GM12878 (cell line): Measurements from ENCODE around the gene CLN6. TPM values are rescaled to one million over a fixed set of nuclear protein-coding genes. Genes with fewer than 3 reads are reported as not detected.
A peak's percentile ranks its signal among the peaks of the same experiment; 100 is the strongest.

ENCODE experiments used
- ATAC-seq: fragments of 200-7000 bp; cut with Tn5 transposase; 3 replicates; pipeline ENCODE4 v1.9.1; 2020; ENCODE audit warnings: mild to moderate bottlenecking, moderate library complexity
- BruUV-seq: library from RNA; stranded (reverse); fragments of 400-500 nt; replicated peaks from 2 replicates; lab custom pipeline; 2021; lab: Mats Ljungman, UMichigan
- CTCF ChIA-PET: fragments of 300-600 bp; sonication (Branson Sonifier 250); formaldehyde crosslinking; extraction: SDS; loops from one replicate; lab custom pipeline; 2021; ENCODE audit warnings: inconsistent platforms; lab: Yijun Ruan, JAX
- POLR2A ChIA-PET: fragments of 350-600 bp; formaldehyde crosslinking; extraction: SDS; loops from one replicate; lab custom pipeline; 2021; ENCODE audit warnings: inconsistent platforms; lab: Charles Lee
- RAD21 ChIA-PET: fragments of 300-600 bp; sonication (Branson Sonifier 250); formaldehyde crosslinking; loops from one replicate; lab custom pipeline; 2023; ENCODE audit warnings: antibody characterized with exemption; ENCODE audit not compliant: unreplicated experiment; lab: Charles Lee
- SMC1A ChIA-PET: fragments of 300-600 bp; sonication (Branson Sonifier 250); formaldehyde crosslinking; loops from one replicate; lab custom pipeline; 2023; ENCODE audit not compliant: unreplicated experiment, uncharacterized antibody; lab: Charles Lee
- DNase-seq: peaks from one replicate; pipeline ENCODE4 v3.0.0-alpha.2; 2011; ENCODE audit warnings: low read depth, low spot score
- FAIRE-seq: peaks from 3 replicates; lab custom pipeline; 2011; peaks lifted over from hg19 to GRCh38; lab: Jason Lieb, UNC
- H2AFZ ChIP-seq: 2 replicates; pipeline ENCODE4 v1.6.0; 2011; ENCODE audit warnings: low read depth, low read length, control low read depth; ENCODE audit not compliant: control insufficient read depth
- H3K27ac ChIP-seq: 2 replicates; pipeline ENCODE4 v1.5.1; 2011; ENCODE audit warnings: control low read depth; ENCODE audit not compliant: control insufficient read depth, insufficient read depth
- H3K27me3 ChIP-seq, 2 experiments: replicated peaks in 1 of 2; 2 replicates each; pipeline versions ENCODE4 v1.6.0 to v1.6.1; 2011; ENCODE audit warnings: low read length in 1 of 2; ENCODE audit not compliant: control insufficient read depth in 2 of 2, insufficient read depth in 2 of 2
- H3K36me3 ChIP-seq, 2 experiments: 2 replicates each; pipeline ENCODE4 v1.5.1; 2011; ENCODE audit warnings: low read length in 1 of 2; ENCODE audit not compliant: control insufficient read depth in 2 of 2, insufficient read depth in 2 of 2
- H3K4me1 ChIP-seq: 2 replicates; pipeline ENCODE4 v1.6.1; 2011; ENCODE audit warnings: mild to moderate bottlenecking, low read length, moderate library complexity, mixed read lengths; ENCODE audit not compliant: control insufficient read depth, insufficient read depth
- H3K4me2 ChIP-seq: 2 replicates; pipeline ENCODE4 v1.6.0; 2011; ENCODE audit warnings: control low read depth; ENCODE audit not compliant: control insufficient read depth, insufficient read depth
- H3K4me3 ChIP-seq: fragments of 200-600 bp; sonication (generic); 2 replicates; pipeline ENCODE4 v1.5.1; 2016
- H3K79me2 ChIP-seq: 2 replicates; pipeline ENCODE4 v1.6.0; 2011; ENCODE audit warnings: low read length; ENCODE audit not compliant: control insufficient read depth, insufficient read depth
- H3K9ac ChIP-seq: 2 replicates; pipeline ENCODE4 v1.8.0; 2011; ENCODE audit warnings: low read length, control low read depth, mixed read lengths; ENCODE audit not compliant: control insufficient read depth, insufficient read depth
- H3K9me3 ChIP-seq: replicated peaks from 3 replicates; pipeline ENCODE4 v1.5.1; 2011; ENCODE audit warnings: mild to moderate bottlenecking, low read length; ENCODE audit not compliant: control insufficient read depth, insufficient read depth
- H4K20me1 ChIP-seq: 2 replicates; pipeline ENCODE4 v1.6.0; 2011; ENCODE audit not compliant: control insufficient read depth, insufficient read depth
- BHLHE40 ChIP-seq, 2 experiments: fragments of 450-650 bp in 1 of 2; IDR thresholded peaks; 2 replicates each; pipeline ENCODE4 v1.6.1; 2011 to 2017; ENCODE audit warnings: low read depth in 2 of 2, borderline replicate concordance in 1 of 2, improper control_type of control experiment in 1 of 2, low read length in 1 of 2, mild to moderate bottlenecking in 1 of 2
- CHD2 ChIP-seq: IDR thresholded peaks from 2 replicates; pipeline ENCODE4 v1.6.1; 2011; ENCODE audit warnings: low read depth, low read length, improper control_type of control experiment, borderline replicate concordance
- FOS ChIP-seq: IDR thresholded peaks from 3 replicates; pipeline ENCODE4 v1.6.1; 2011; ENCODE audit warnings: borderline replicate concordance; ENCODE audit not compliant: insufficient read length; ENCODE audit errors: extremely low read depth
- HDAC2 ChIP-seq: fragments of 200-600 bp; sonication (generic); IDR thresholded peaks from 2 replicates; pipeline ENCODE4 v1.6.1; 2017
- HDAC6 ChIP-seq: fragments of 200-600 bp; sonication (generic); IDR thresholded peaks from one replicate; pipeline ENCODE4 v1.8.0; 2017; ENCODE audit warnings: antibody characterized with exemption; ENCODE audit not compliant: unreplicated experiment
- IRF4 ChIP-seq: IDR thresholded peaks from 2 replicates; pipeline ENCODE4 v1.6.1; 2011; ENCODE audit warnings: low read depth, low read length
- POLR2AphosphoS2 ChIP-seq: IDR thresholded peaks from 2 replicates; pipeline ENCODE4 v1.6.1; 2011; ENCODE audit warnings: low read depth, mild to moderate bottlenecking, low read length, improper control_type of control experiment, moderate library complexity
- RAD21 ChIP-seq: IDR thresholded peaks from 2 replicates; pipeline ENCODE4 v1.6.1; 2011; ENCODE audit warnings: mild to moderate bottlenecking, low read depth, low read length, moderate library complexity; ENCODE audit not compliant: insufficient read depth
- RAD51 ChIP-seq: fragments of 450-650 bp; IDR thresholded peaks from 2 replicates; pipeline ENCODE4 v1.6.1; 2016; ENCODE audit warnings: moderate library complexity, mild to moderate bottlenecking, inconsistent platforms
- TCF12 ChIP-seq: IDR thresholded peaks from 2 replicates; pipeline ENCODE4 v1.6.1; 2011; ENCODE audit warnings: low read depth, mild to moderate bottlenecking, low read length
- TCF3 ChIP-seq: IDR thresholded peaks from 2 replicates; pipeline ENCODE4 v1.6.1; 2012; ENCODE audit warnings: low read depth, mild to moderate bottlenecking, low read length, borderline replicate concordance; ENCODE audit not compliant: insufficient read depth
- YBX1 ChIP-seq: fragments of 450-650 bp; IDR thresholded peaks from 2 replicates; pipeline ENCODE4 v1.6.1; 2016; ENCODE audit warnings: antibody characterized with exemption
- YY1 ChIP-seq: IDR thresholded peaks from 2 replicates; pipeline ENCODE4 v1.6.1; 2011; ENCODE audit warnings: low read depth, mild to moderate bottlenecking, low read length
- WGBS: methylation state at CpG from one replicate; pipeline ENCODE4 v1.1.6; 2016; ENCODE audit warnings: low lambda C conversion rate; ENCODE audit not compliant: insufficient replicate concordance, insufficient coverage; ENCODE audit errors: missing lambda C conversion rate; 5-methylcytosine and 5-hydroxymethylcytosine counted together
- in situ Hi-C: fragments of 300-500 bp; cut with MboI; formaldehyde crosslinking; loops from 9 replicates; pipeline ENCODE4 v1.14.3; 2018; ENCODE audit warnings: mixed read lengths
- intact Hi-C: fragments of 100-400 bp; cut with micrococcal nuclease; formaldehyde crosslinking; loops from one replicate; pipeline ENCODE4 v1.14.2; 2022; ENCODE audit not compliant: unreplicated experiment
- polyA plus RNA-seq, 11 experiments: library from polyadenylated mRNA; depleted of rRNA in 4 of 11; unstranded in 6 of 11; stranded (reverse) in 5 of 11; fragments of >200 nt; fragmentation: Nextera tagmentation in 4 of 11; fragmentation: Illumina TruSeq in 1 of 11; extraction: Ambion mirVana in 4 of 11; extraction: Trizol in 1 of 11; gene quantifications; 1 replicate in 1 of 11; 2 replicates in 10 of 11; pipeline versions ENCODE4 v1.2.1 to v1.2.3, GENCODE V29; 2011 to 2016; ENCODE audit warnings: inconsistent platforms in 2 of 11, missing spikeins in 2 of 11, low read depth in 1 of 11
- total RNA-seq, 4 experiments: library from RNA; depleted of rRNA in 3 of 4; stranded (reverse); fragments of >200 nt in 3 of 4; fragmentation: Illumina TruSeq in 1 of 4; extraction: Trizol in 1 of 4; gene quantifications; 2 replicates each; pipeline versions ENCODE4 v1.2.1 to v1.2.3, GENCODE V29; 2013 to 2021
- TF ChIP-seq, protein P1 (sequence below), 3 experiments: IDR thresholded peaks in 2 of 3; conservative IDR thresholded peaks in 1 of 3; 2 replicates each; pipeline ENCODE4 v1.5.1; 2011; ENCODE audit warnings: low read depth in 3 of 3, low read length in 3 of 3, mild to moderate bottlenecking in 3 of 3, control low read depth in 2 of 3, moderate library complexity in 2 of 3, inconsistent platforms in 1 of 3, mixed read lengths in 1 of 3; ENCODE audit not compliant: control insufficient read depth in 2 of 3, insufficient read depth in 1 of 3; ENCODE audit errors: extremely low read depth in 1 of 3
- TF ChIP-seq, protein P2 (sequence below): fragments of 450-650 bp; IDR thresholded peaks from 2 replicates; pipeline ENCODE4 v1.6.1; 2016; ENCODE audit warnings: mild to moderate bottlenecking
- TF ChIP-seq, protein P3 (sequence below): fragments of 450-650 bp; IDR thresholded peaks from 2 replicates; pipeline ENCODE4 v1.6.1; 2018; ENCODE audit warnings: borderline replicate concordance, mild to moderate bottlenecking; ENCODE audit not compliant: partially characterized antibody
- TF ChIP-seq, protein P4 (sequence below): fragments of 450-650 bp; conservative IDR thresholded peaks from 2 replicates; pipeline ENCODE4 v1.6.1; 2017; ENCODE audit warnings: mild to moderate bottlenecking, moderate library complexity

The CLN6 gene
- total and polyA plus RNA-seq, 10 of the 15 experiments (the other 5 are each of a cell fraction or from before 2014, with no cell fraction given): 0.74 to 69.0 (median 30.3) TPM

DNA sequence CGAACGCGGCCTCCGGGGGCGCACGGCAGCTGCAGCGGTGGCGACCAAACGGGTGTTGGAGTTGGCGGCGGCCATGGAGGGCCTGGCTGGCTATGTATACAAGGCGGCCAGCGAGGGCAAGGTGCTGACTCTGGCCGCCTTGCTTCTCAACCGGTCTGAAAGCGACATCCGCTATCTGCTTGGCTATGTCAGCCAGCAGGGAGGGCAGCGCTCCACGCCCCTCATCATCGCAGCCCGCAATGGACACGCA, 48.7 kb upstream of the CLN6 start:
- peak overlapping the region; percentile 98 for H3K4me3 ChIP-seq
- BruUV-seq: no TSS peak
- ChIA-PET SMC1A (interaction anchor here (1.1 kb wide), 1 partner anchor 416 kb away, joined by 3 read pairs; no protein-coding TSS in a partner anchor), CTCF (interaction anchor here (1.0 to 2.5 kb wide), 5 partner anchors 14 to 50 kb away, joined by 3 to 11 read pairs (median 5); no protein-coding TSS in a partner anchor), POLR2A (interaction anchor here (1.0 to 1.8 kb wide), 2 partner anchors 14 to 49 kb away, joined by 4 to 8 read pairs; partner anchors contain the start of gene CLN6), RAD21 (interaction anchor here (1.6 kb wide), 1 partner anchor 20 kb away, joined by 8 read pairs; no protein-coding TSS in a partner anchor)
- H4K20me1 ChIP-seq: no peaks in the 10 kb centered on the region
- H3K27me3 ChIP-seq: no peaks in the 10 kb centered on the region
- FAIRE-seq (no peak), ATAC-seq (0 out of 3 replicates have a peak, but pooled peaks have one; percentile 19), DNase-seq (no peak)
- WGBS: under 1% methylated on average over 22 of the region's 22 CpGs
- no peaks in the 10 kb centered on the region for H3K36me3 ChIP-seq
- peak overlapping the region; percentile 79 for H2AFZ ChIP-seq
- peak overlapping the region; percentile 91 for H3K27ac ChIP-seq
- in situ Hi-C loops: no loop called here
- peak overlapping the region; percentile 85 for H3K9ac ChIP-seq
- intact Hi-C loops: no loop called here
- H3K9me3 ChIP-seq: no peaks in the 10 kb centered on the region
- H3K79me2 ChIP-seq: peaks cover 56% of the 10 kb centered on the region
- H3K4me1 ChIP-seq: peaks cover 5% of the 10 kb centered on the region
- H3K4me2 ChIP-seq: peak overlapping the region; percentile 85
- TF ChIP-seq RAD51: no peak
- TF ChIP-seq BHLHE40 (IDR thresholded peaks at IDR 0.05; ENCODE audit: borderline replicate concordance in 1 of 2, low read depth in 2 of 2, low read length in 1 of 2): no peak
- TF ChIP-seq, protein P1, sequence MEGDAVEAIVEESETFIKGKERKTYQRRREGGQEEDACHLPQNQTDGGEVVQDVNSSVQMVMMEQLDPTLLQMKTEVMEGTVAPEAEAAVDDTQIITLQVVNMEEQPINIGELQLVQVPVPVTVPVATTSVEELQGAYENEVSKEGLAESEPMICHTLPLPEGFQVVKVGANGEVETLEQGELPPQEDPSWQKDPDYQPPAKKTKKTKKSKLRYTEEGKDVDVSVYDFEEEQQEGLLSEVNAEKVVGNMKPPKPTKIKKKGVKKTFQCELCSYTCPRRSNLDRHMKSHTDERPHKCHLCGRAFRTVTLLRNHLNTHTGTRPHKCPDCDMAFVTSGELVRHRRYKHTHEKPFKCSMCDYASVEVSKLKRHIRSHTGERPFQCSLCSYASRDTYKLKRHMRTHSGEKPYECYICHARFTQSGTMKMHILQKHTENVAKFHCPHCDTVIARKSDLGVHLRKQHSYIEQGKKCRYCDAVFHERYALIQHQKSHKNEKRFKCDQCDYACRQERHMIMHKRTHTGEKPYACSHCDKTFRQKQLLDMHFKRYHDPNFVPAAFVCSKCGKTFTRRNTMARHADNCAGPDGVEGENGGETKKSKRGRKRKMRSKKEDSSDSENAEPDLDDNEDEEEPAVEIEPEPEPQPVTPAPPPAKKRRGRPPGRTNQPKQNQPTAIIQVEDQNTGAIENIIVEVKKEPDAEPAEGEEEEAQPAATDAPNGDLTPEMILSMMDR (IDR thresholded peaks at IDR 0.05 in 2 of 3, conservative IDR thresholded peaks at IDR 0.05 in 1 of 3; ENCODE audit: control insufficient read depth in 2 of 3, extremely low read depth in 1 of 3, insufficient read depth in 1 of 3, low read depth in 3 of 3, low read length in 3 of 3): peak in 2 of 3 experiments; percentile 32 to 59; a peak in 4 of 6 replicates
- 0 out of 2 replicates have a peak, but pooled peaks have one; percentile 15 for TF ChIP-seq CHD2
- TF ChIP-seq RAD21: 0 out of 2 replicates have a peak, but pooled peaks have one; percentile 31
- TF ChIP-seq FOS: no peak
- TF ChIP-seq TCF3: no peak
- TF ChIP-seq, protein P2, sequence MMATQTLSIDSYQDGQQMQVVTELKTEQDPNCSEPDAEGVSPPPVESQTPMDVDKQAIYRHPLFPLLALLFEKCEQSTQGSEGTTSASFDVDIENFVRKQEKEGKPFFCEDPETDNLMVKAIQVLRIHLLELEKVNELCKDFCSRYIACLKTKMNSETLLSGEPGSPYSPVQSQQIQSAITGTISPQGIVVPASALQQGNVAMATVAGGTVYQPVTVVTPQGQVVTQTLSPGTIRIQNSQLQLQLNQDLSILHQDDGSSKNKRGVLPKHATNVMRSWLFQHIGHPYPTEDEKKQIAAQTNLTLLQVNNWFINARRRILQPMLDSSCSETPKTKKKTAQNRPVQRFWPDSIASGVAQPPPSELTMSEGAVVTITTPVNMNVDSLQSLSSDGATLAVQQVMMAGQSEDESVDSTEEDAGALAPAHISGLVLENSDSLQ: no peak
- no peak for TF ChIP-seq POLR2AphosphoS2
- TF ChIP-seq, protein P3, sequence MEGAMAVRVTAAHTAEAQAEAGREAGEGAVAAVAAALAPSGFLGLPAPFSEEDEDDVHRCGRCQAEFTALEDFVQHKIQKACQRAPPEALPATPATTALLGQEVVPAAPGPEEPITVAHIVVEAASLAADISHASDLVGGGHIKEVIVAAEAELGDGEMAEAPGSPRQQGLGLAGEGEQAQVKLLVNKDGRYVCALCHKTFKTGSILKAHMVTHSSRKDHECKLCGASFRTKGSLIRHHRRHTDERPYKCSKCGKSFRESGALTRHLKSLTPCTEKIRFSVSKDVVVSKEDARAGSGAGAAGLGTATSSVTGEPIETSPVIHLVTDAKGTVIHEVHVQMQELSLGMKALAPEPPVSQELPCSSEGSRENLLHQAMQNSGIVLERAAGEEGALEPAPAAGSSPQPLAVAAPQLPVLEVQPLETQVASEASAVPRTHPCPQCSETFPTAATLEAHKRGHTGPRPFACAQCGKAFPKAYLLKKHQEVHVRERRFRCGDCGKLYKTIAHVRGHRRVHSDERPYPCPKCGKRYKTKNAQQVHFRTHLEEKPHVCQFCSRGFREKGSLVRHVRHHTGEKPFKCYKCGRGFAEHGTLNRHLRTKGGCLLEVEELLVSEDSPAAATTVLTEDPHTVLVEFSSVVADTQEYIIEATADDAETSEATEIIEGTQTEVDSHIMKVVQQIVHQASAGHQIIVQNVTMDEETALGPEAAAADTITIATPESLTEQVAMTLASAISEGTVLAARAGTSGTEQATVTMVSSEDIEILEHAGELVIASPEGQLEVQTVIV: no peak
- peak; percentile 90 for TF ChIP-seq YY1
- TF ChIP-seq TCF12: peak; percentile 58; the same call in 1 of the 2 replicates
- TF ChIP-seq, protein P4, sequence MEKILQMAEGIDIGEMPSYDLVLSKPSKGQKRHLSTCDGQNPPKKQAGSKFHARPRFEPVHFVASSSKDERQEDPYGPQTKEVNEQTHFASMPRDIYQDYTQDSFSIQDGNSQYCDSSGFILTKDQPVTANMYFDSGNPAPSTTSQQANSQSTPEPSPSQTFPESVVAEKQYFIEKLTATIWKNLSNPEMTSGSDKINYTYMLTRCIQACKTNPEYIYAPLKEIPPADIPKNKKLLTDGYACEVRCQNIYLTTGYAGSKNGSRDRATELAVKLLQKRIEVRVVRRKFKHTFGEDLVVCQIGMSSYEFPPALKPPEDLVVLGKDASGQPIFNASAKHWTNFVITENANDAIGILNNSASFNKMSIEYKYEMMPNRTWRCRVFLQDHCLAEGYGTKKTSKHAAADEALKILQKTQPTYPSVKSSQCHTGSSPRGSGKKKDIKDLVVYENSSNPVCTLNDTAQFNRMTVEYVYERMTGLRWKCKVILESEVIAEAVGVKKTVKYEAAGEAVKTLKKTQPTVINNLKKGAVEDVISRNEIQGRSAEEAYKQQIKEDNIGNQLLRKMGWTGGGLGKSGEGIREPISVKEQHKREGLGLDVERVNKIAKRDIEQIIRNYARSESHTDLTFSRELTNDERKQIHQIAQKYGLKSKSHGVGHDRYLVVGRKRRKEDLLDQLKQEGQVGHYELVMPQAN: 0 out of 2 replicates have a peak, but pooled peaks have one; percentile 1
- TF ChIP-seq IRF4: no peak
- no peak for TF ChIP-seq YBX1
- TF ChIP-seq HDAC2: no peak
- TF ChIP-seq HDAC6: peak; percentile 6
